WTC11 (cell line): ENCODE measurements around the gene PPIB.

ENCODE experiments used
- JAZF1 ChIP-seq: fragments of 250-450 bp; sonication (Bioruptor Pico); IDR thresholded peaks from 2 replicates; pipeline ENCODE4 v1.9.0; 2021; ENCODE audit warnings: moderate library complexity, mild to moderate bottlenecking, inconsistent platforms
- JUN ChIP-seq: sonication (generic); formaldehyde crosslinking; IDR thresholded peaks from 2 replicates; pipeline ENCODE4 v1.8.0; 2023; ENCODE audit warnings: mild to moderate bottlenecking, missing genetic modification reagents
- MXD4 ChIP-seq: fragments of 250-450 bp; sonication (Bioruptor Pico); IDR thresholded peaks from 2 replicates; pipeline ENCODE4 v1.8.0; 2021; ENCODE audit warnings: mild to moderate bottlenecking, moderate library complexity, borderline replicate concordance
- NFYB ChIP-seq: sonication (generic); formaldehyde crosslinking; conservative IDR thresholded peaks from 2 replicates; pipeline ENCODE4 v1.8.0; 2022; ENCODE audit warnings: low read depth, missing genetic modification reagents
- SP1 ChIP-seq: sonication (generic); formaldehyde crosslinking; conservative IDR thresholded peaks from 2 replicates; pipeline ENCODE4 v1.8.1; 2022; ENCODE audit warnings: missing genetic modification reagents
- TEAD1 ChIP-seq: sonication (generic); formaldehyde crosslinking; IDR thresholded peaks from 2 replicates; pipeline ENCODE4 v1.8.0; 2022; ENCODE audit warnings: mild to moderate bottlenecking, missing genetic modification reagents
- ZNF263 ChIP-seq: sonication (generic); formaldehyde crosslinking; IDR thresholded peaks from 2 replicates; pipeline ENCODE4 v1.8.1; 2022; ENCODE audit warnings: low read depth, mild to moderate bottlenecking, moderate library complexity, missing genetic modification reagents
- TF ChIP-seq, protein P1 (sequence below): fragments of 200-600 bp; IDR thresholded peaks from 2 replicates; pipeline ENCODE4 v1.8.0; 2022; ENCODE audit warnings: antibody characterized with exemption
- TF ChIP-seq, protein P2 (sequence below): sonication (generic); formaldehyde crosslinking; IDR thresholded peaks from 2 replicates; pipeline ENCODE4 v1.8.0; 2022; ENCODE audit warnings: mild to moderate bottlenecking, missing genetic modification reagents
- TF ChIP-seq, protein P3 (sequence below): sonication (generic); formaldehyde crosslinking; IDR thresholded peaks from 2 replicates; pipeline ENCODE4 v1.8.0; 2023; ENCODE audit warnings: missing genetic modification reagents
- TF ChIP-seq, protein P4 (sequence below): sonication (generic); formaldehyde crosslinking; IDR thresholded peaks from 2 replicates; pipeline ENCODE4 v1.8.1; 2023; ENCODE audit warnings: mild to moderate bottlenecking, missing genetic modification reagents, moderate library complexity
- TF ChIP-seq, protein P5 (sequence below): sonication (generic); formaldehyde crosslinking; IDR thresholded peaks from 2 replicates; pipeline ENCODE4 v1.8.1; 2022; ENCODE audit warnings: low read depth, missing genetic modification reagents, borderline replicate concordance

DNA sequence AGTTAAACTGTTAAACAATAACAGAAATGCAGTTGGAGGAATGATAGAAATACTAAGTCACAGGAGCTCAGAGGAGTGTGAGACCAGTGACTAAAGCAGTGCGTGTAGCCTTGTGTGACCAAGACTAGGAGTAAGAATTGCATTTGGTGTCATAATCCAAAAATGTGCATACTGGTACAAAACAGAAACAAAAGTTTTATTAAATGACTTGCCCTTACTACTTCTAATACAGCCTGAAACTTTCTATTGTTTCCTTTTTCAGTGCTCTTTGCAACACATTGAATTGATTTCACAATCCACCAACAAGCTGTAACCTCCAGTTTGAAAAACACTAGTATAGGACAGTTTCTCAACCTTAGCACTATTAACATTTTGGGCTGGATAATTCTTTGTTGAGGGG is 49.9 kb downstream of the PPIB start:
- TF ChIP-seq, protein P1, sequence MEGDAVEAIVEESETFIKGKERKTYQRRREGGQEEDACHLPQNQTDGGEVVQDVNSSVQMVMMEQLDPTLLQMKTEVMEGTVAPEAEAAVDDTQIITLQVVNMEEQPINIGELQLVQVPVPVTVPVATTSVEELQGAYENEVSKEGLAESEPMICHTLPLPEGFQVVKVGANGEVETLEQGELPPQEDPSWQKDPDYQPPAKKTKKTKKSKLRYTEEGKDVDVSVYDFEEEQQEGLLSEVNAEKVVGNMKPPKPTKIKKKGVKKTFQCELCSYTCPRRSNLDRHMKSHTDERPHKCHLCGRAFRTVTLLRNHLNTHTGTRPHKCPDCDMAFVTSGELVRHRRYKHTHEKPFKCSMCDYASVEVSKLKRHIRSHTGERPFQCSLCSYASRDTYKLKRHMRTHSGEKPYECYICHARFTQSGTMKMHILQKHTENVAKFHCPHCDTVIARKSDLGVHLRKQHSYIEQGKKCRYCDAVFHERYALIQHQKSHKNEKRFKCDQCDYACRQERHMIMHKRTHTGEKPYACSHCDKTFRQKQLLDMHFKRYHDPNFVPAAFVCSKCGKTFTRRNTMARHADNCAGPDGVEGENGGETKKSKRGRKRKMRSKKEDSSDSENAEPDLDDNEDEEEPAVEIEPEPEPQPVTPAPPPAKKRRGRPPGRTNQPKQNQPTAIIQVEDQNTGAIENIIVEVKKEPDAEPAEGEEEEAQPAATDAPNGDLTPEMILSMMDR: no peak
- TF ChIP-seq, protein P2, sequence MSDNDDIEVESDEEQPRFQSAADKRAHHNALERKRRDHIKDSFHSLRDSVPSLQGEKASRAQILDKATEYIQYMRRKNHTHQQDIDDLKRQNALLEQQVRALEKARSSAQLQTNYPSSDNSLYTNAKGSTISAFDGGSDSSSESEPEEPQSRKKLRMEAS (CRISPR knock-in tag): no peak
- no peak for TF ChIP-seq ZNF263
- TF ChIP-seq, protein P3, sequence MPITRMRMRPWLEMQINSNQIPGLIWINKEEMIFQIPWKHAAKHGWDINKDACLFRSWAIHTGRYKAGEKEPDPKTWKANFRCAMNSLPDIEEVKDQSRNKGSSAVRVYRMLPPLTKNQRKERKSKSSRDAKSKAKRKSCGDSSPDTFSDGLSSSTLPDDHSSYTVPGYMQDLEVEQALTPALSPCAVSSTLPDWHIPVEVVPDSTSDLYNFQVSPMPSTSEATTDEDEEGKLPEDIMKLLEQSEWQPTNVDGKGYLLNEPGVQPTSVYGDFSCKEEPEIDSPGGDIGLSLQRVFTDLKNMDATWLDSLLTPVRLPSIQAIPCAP (CRISPR knock-in tag): no peak
- TF ChIP-seq MXD4 (CRISPR knock-in tag): no peak
- no peak for TF ChIP-seq NFYB (CRISPR knock-in tag)
- no peak for TF ChIP-seq JAZF1
- TF ChIP-seq, protein P4, sequence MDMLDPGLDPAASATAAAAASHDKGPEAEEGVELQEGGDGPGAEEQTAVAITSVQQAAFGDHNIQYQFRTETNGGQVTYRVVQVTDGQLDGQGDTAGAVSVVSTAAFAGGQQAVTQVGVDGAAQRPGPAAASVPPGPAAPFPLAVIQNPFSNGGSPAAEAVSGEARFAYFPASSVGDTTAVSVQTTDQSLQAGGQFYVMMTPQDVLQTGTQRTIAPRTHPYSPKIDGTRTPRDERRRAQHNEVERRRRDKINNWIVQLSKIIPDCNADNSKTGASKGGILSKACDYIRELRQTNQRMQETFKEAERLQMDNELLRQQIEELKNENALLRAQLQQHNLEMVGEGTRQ (CRISPR knock-in tag): no peak
- no peak for TF ChIP-seq SP1 (CRISPR knock-in tag)
- no peak for TF ChIP-seq TEAD1 (CRISPR knock-in tag)
- TF ChIP-seq JUN (CRISPR knock-in tag): no peak
- TF ChIP-seq, protein P5, sequence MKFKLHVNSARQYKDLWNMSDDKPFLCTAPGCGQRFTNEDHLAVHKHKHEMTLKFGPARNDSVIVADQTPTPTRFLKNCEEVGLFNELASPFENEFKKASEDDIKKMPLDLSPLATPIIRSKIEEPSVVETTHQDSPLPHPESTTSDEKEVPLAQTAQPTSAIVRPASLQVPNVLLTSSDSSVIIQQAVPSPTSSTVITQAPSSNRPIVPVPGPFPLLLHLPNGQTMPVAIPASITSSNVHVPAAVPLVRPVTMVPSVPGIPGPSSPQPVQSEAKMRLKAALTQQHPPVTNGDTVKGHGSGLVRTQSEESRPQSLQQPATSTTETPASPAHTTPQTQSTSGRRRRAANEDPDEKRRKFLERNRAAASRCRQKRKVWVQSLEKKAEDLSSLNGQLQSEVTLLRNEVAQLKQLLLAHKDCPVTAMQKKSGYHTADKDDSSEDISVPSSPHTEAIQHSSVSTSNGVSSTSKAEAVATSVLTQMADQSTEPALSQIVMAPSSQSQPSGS: no peak
